Mesenchymal stem cell (in vitro differentiated cells and primary cell): Measurements from ENCODE around the gene TP53I13.

ENCODE experiments used
- DNase-seq: peaks from one replicate; pipeline ENCODE4 v3.0.0-alpha.2; 2013
- H2AFZ ChIP-seq: one replicate; pipeline ENCODE4 v1.6.1; 2013; ENCODE audit warnings: low read depth, mild to moderate bottlenecking, control low read depth, inconsistent platforms, low read length, moderate library complexity
- H2AK5ac ChIP-seq: 2 replicates; pipeline ENCODE4 v1.6.1; 2013; ENCODE audit warnings: low read length, moderate library complexity, mild to moderate bottlenecking, inconsistent platforms; ENCODE audit not compliant: severe bottlenecking
- H2BK120ac ChIP-seq: one replicate; pipeline ENCODE4 v1.6.1; 2013; ENCODE audit warnings: low read depth, mild to moderate bottlenecking, inconsistent platforms, low read length, moderate library complexity
- H2BK12ac ChIP-seq, 2 experiments: one replicate each; pipeline ENCODE4 v1.6.1; 2013; ENCODE audit warnings: inconsistent platforms in 2 of 2, low read length in 2 of 2, mild to moderate bottlenecking in 2 of 2, moderate library complexity in 2 of 2, control low read depth in 1 of 2
- H2BK15ac ChIP-seq: one replicate; pipeline ENCODE4 v1.6.1; 2013; ENCODE audit warnings: mild to moderate bottlenecking, low read depth, inconsistent platforms; ENCODE audit not compliant: poor library complexity, severe bottlenecking
- H2BK5ac ChIP-seq: 2 replicates; pipeline ENCODE4 v1.6.1; 2013; ENCODE audit warnings: low read depth, mild to moderate bottlenecking, low read length, control low read depth, inconsistent platforms; ENCODE audit not compliant: poor library complexity, severe bottlenecking
- H3K14ac ChIP-seq, 2 experiments: one replicate each; pipeline ENCODE4 v1.6.1; 2013; ENCODE audit warnings: inconsistent platforms in 2 of 2, low read length in 2 of 2, control low read depth in 1 of 2, mild to moderate bottlenecking in 1 of 2, moderate library complexity in 1 of 2
- H3K18ac ChIP-seq, 2 experiments: one replicate each; pipeline ENCODE4 v1.6.1; 2013; ENCODE audit warnings: inconsistent platforms in 2 of 2, low read length in 2 of 2, control low read depth in 1 of 2, low read depth in 1 of 2, mild to moderate bottlenecking in 1 of 2
- H3K23ac ChIP-seq, 2 experiments: one replicate each; pipeline ENCODE4 v1.6.1; 2013; ENCODE audit warnings: inconsistent platforms in 2 of 2, low read length in 2 of 2, mild to moderate bottlenecking in 2 of 2, moderate library complexity in 2 of 2, control low read depth in 1 of 2
- H3K27ac ChIP-seq: 2 replicates; pipeline ENCODE4 v1.5.1; 2013; ENCODE audit warnings: mild to moderate bottlenecking, moderate library complexity, low read length, control low read depth, inconsistent platforms; ENCODE audit not compliant: poor library complexity, severe bottlenecking
- H3K27me3 ChIP-seq, 2 experiments: 2 replicates each; pipeline versions ENCODE4 v1.6.1 to v1.7.0; 2013; ENCODE audit warnings: low read length in 2 of 2, mild to moderate bottlenecking in 2 of 2, moderate library complexity in 2 of 2, control low read depth in 1 of 2, inconsistent platforms in 1 of 2; ENCODE audit not compliant: control insufficient read depth in 1 of 2, insufficient read depth in 1 of 2
- H3K36me3 ChIP-seq, 2 experiments: 2 replicates each; pipeline versions ENCODE4 v1.6.1 to v1.7.0; 2013; ENCODE audit warnings: low read length in 2 of 2, control low read depth in 1 of 2, inconsistent platforms in 1 of 2, low read depth in 1 of 2, mild to moderate bottlenecking in 1 of 2; ENCODE audit not compliant: insufficient read depth in 2 of 2, control insufficient read depth in 1 of 2
- H3K4ac ChIP-seq, 2 experiments: one replicate each; pipeline ENCODE4 v1.6.1; 2013; ENCODE audit warnings: inconsistent platforms in 2 of 2, low read length in 2 of 2, mild to moderate bottlenecking in 2 of 2, moderate library complexity in 2 of 2, control low read depth in 1 of 2, low read depth in 1 of 2
- H3K4me1 ChIP-seq: 2 replicates; pipeline ENCODE4 v1.6.1; 2013; ENCODE audit warnings: low read depth, low read length, control low read depth; ENCODE audit not compliant: control insufficient read depth, insufficient read depth
- H3K4me2 ChIP-seq: 2 replicates; pipeline ENCODE4 v1.6.1; 2013; ENCODE audit warnings: low read length, mild to moderate bottlenecking, inconsistent platforms; ENCODE audit not compliant: poor library complexity, severe bottlenecking
- H3K4me3 ChIP-seq, 2 experiments: 2 replicates each; pipeline versions ENCODE4 v1.5.1 to v1.7.0; 2013; ENCODE audit warnings: low read length in 2 of 2, mild to moderate bottlenecking in 2 of 2, control low read depth in 1 of 2, low read depth in 1 of 2; ENCODE audit not compliant: insufficient read depth in 1 of 2
- H3K79me1 ChIP-seq: replicated peaks from 2 replicates; pipeline ENCODE4 v1.6.1; 2013; ENCODE audit warnings: mild to moderate bottlenecking, control low read depth, low read length, inconsistent platforms; ENCODE audit not compliant: poor library complexity, severe bottlenecking
- H3K9ac ChIP-seq: 2 replicates; pipeline ENCODE4 v1.7.0; 2013; ENCODE audit warnings: mild to moderate bottlenecking, low read length, moderate library complexity
- H3K9me3 ChIP-seq: 2 replicates; pipeline ENCODE4 v1.7.0; 2013; ENCODE audit warnings: mild to moderate bottlenecking, low read length; ENCODE audit not compliant: control insufficient read depth
- H4K8ac ChIP-seq: one replicate; pipeline ENCODE4 v1.6.1; 2013; ENCODE audit warnings: inconsistent platforms, mild to moderate bottlenecking, low read length, moderate library complexity
- H4K91ac ChIP-seq: one replicate; pipeline ENCODE4 v1.6.1; 2013; ENCODE audit warnings: mild to moderate bottlenecking, low read length, inconsistent platforms
- WGBS: methylation state at CpG from one replicate; pipeline ENCODE4 v1.1.7; 2013; ENCODE audit warnings: mixed read lengths; 5-methylcytosine and 5-hydroxymethylcytosine counted together

The TP53I13 gene

DNA sequence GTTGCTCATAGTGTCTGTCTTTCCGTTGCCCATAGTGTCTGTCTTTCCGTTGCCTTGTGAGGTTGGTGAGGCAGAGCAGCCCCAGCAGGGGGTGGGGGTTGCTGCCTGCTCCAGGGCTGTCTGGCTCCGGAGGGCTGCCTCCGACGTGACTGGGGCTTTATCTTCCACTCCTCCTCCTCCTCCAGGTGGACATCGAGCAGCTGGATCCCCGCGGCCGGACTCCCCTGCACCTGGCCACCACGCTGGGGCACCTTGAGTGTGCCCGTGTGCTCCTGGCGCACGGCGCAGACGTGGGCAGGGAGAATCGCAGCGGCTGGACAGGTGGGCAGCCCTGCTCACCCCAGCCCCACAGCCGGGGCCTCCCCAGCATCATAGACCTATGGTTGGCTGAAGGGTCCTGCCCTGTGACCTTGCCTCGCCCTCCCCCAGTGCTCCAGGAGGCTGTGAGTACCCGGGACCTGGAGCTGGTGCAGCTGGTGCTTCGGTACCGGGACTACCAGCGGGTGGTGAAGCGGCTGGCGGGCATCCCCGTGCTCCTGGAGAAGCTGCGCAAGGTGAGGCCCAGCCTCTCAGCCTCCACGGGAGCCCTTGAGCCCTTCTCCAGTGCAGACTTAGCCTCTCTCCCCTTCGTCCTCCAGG lies 39.2 kb downstream of the TP53I13 start:
- Histone ChIP-seq H2AK5ac (no peak overlapping the region), H2BK120ac (no peak overlapping the region)
- no peak for DNase-seq

DNA sequence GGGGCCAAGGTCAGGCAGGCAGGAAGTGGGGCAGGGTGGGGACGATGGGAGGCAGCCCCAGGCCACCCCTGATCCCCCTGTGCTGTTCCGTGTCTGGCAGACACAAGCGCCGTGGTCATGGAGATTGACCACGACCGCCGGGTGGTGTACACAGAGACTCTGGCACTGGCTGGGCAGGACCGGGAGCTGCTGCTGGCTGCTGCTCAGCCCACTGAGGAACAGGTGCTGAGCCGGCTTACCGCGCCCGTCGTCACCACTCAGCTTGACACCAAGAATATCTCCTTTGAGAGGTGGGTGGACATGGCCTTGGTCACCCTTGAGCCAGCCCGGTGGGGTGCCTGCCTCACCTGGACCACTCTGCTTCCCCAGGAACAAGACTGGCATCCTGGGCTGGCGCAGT lies 40.5 kb downstream of the TP53I13 start:
- no peak overlapping the region for H2BK12ac ChIP-seq

More for the DNA sequence above, 39.2 kb downstream of the TP53I13 start:
- Histone ChIP-seq H4K8ac (no peak overlapping the region), H2BK5ac (no peak overlapping the region), H3K9me3 (no peaks in the 10 kb centered on the region), H3K4me1 (peaks cover 7% of the 10 kb centered on the region), H3K27ac (no peak overlapping the region), H3K23ac (no peak overlapping the region), H3K4ac (no peak overlapping the region), H3K9ac (no peak overlapping the region), H3K14ac (no peak overlapping the region), H3K18ac (no peak overlapping the region), H3K79me1 (peaks cover 5% of the 10 kb centered on the region), H2BK12ac (no peak overlapping the region), H3K27me3 (no peaks in the 10 kb centered on the region), H3K4me2 (no peak overlapping the region), H3K4me3 (no peak overlapping the region), H2BK15ac (no peak overlapping the region), H4K91ac (no peak overlapping the region), H2AFZ (no peak overlapping the region), H3K36me3 (peaks cover 0 to 25% of the 10 kb centered on the region in 2 experiments)
- WGBS: 95% methylated on average over 29 of the region's 29 CpGs

DNA sequence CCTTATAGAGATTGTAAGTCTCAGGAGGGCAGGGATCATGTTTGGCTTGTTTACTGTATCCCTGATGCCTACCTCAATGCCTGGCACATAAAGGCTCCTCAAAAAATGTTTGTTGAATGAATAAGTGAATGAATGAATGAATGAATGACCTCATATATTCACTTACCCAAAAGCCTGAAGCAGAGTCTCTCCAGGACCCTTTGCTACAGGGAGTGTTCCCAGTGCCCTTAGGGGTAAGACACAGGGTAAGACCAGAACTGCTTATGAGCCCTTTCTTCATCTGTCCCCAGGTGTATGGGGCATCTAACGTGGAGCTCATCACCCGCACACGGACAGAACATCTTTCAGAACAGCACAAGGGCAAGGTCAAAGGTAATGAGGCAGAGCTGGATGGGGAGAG lies 41.9 kb downstream of the TP53I13 start:
- H2BK15ac ChIP-seq: no peak overlapping the region
- no peak overlapping the region for H2BK5ac ChIP-seq
- DNase-seq: no peak
- no peak overlapping the region for H3K4me2 ChIP-seq
- no peak overlapping the region for H4K8ac ChIP-seq
- no peak overlapping the region for H3K27ac ChIP-seq
- peaks cover 26% of the 10 kb centered on the region for H3K4me1 ChIP-seq
- no peaks in the 10 kb centered on the region for H3K27me3 ChIP-seq
- no peak overlapping the region for H2BK12ac ChIP-seq
- H3K23ac ChIP-seq: no peak overlapping the region
- no peak overlapping the region for H2AFZ ChIP-seq
- no peak overlapping the region for H2AK5ac ChIP-seq
- H3K14ac ChIP-seq: no peak overlapping the region
- H3K36me3 ChIP-seq: peaks cover 0 to 32% of the 10 kb centered on the region in 2 experiments
- no peaks in the 10 kb centered on the region for H3K9me3 ChIP-seq
- no peak overlapping the region for H2BK120ac ChIP-seq
- no peak overlapping the region for H3K9ac ChIP-seq
- no peak overlapping the region for H3K4ac ChIP-seq
- H3K79me1 ChIP-seq: peaks cover 4% of the 10 kb centered on the region
- no peak overlapping the region for H4K91ac ChIP-seq
- WGBS: 93% methylated on average over 3 of the region's 3 CpGs
- no peak overlapping the region for H3K18ac ChIP-seq
- no peak overlapping the region for H3K4me3 ChIP-seq

More for the DNA sequence above, 40.5 kb downstream of the TP53I13 start:
- no peaks in the 10 kb centered on the region for H3K27me3 ChIP-seq
- no peak overlapping the region for H3K14ac ChIP-seq
- no peak overlapping the region for H3K18ac ChIP-seq
- H3K9me3 ChIP-seq: no peaks in the 10 kb centered on the region
- peaks cover 0 to 32% of the 10 kb centered on the region in 2 experiments for H3K36me3 ChIP-seq
- H2BK120ac ChIP-seq: no peak overlapping the region
- no peak overlapping the region for H2BK5ac ChIP-seq
- no peak overlapping the region for H3K27ac ChIP-seq
- H3K4ac ChIP-seq: peak overlapping the region in 1 of 2 experiments; percentile 24
- H3K9ac ChIP-seq: no peak overlapping the region
- H2BK15ac ChIP-seq: no peak overlapping the region
- H4K8ac ChIP-seq: no peak overlapping the region
- no peak overlapping the region for H4K91ac ChIP-seq
- H3K79me1 ChIP-seq: peaks cover 5% of the 10 kb centered on the region
- H3K4me1 ChIP-seq: peaks cover 17% of the 10 kb centered on the region
- no peak overlapping the region for H3K4me3 ChIP-seq
- 92% methylated on average over 15 of the region's 15 CpGs for WGBS
- no peak for DNase-seq
- H3K23ac ChIP-seq: no peak overlapping the region
- no peak overlapping the region for H2AK5ac ChIP-seq
- no peak overlapping the region for H2AFZ ChIP-seq
- H3K4me2 ChIP-seq: no peak overlapping the region

DNA sequence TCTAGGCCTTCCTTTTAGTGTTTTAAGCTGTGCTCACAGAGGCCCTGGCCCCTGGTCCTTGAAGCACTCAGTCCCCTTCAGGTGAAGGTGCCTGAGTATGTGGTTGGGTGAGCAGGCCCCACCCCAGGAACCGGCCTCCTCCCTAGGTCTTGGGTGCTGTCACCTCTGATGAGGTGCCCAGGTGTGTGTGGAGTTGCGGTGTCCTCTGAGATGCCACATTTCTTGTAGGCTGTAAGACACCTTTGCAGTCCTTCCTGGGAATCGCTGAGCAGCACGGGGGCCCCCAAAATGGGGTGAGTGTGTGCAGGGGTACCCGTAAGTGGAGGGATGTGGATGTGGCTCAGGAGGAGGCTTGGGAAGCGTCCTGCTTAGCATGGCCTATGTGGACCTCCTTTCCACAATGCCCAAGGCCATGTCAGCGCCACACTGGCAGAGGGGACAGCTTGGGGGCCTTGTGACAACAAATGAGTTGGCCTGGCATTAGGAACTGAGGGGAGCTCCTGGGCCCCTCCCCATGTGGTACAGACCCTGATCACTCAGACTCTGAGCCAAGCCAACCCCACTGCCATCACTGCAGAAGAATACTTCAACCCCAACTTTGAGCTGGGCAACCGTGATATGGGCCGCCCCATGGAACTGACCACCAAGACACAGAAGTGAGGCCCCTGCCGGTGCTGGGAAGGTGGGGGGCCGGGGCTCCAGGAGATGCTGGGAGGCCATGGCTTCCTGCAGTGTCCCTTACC lies 43.0 kb downstream of the TP53I13 start:
- Histone ChIP-seq H2BK5ac (no peak overlapping the region), H4K8ac (no peak overlapping the region), H3K36me3 (peaks cover 0 to 32% of the 10 kb centered on the region in 2 experiments), H2AK5ac (no peak overlapping the region), H3K4me2 (no peak overlapping the region), H3K27me3 (peaks cover 5% of the 10 kb centered on the region in 2 experiments), H2BK120ac (no peak overlapping the region), H3K9ac (no peak overlapping the region), H3K14ac (no peak overlapping the region), H2BK12ac (no peak overlapping the region), H3K4ac (no peak overlapping the region), H3K9me3 (no peaks in the 10 kb centered on the region), H3K4me1 (peaks cover 34% of the 10 kb centered on the region), H3K23ac (no peak overlapping the region), H2BK15ac (no peak overlapping the region), H3K18ac (no peak overlapping the region), H3K79me1 (peaks cover 4% of the 10 kb centered on the region), H2AFZ (no peak overlapping the region), H3K4me3 (no peak overlapping the region), H4K91ac (no peak overlapping the region), H3K27ac (no peak overlapping the region)
- no peak for DNase-seq
- 95% methylated on average over 11 of the region's 11 CpGs for WGBS
